CD4-positive, alpha-beta T cell treated with Interferon gamma for 1 hour (primary cell): Measurements from ENCODE around the gene JMJD1C.
A peak's percentile ranks its signal among the peaks of the same experiment; 100 is the strongest.
"Not testable (repeated sequence)": the region's sequence is repeated elsewhere in the genome, so short reads cannot be mapped to it uniquely, and the experiment has no call there.

Source experiments
- DNase-seq: peaks from one replicate; pipeline ENCODE4 v3.0.0-alpha.2; 2020

JMJD1C gene, protein sequence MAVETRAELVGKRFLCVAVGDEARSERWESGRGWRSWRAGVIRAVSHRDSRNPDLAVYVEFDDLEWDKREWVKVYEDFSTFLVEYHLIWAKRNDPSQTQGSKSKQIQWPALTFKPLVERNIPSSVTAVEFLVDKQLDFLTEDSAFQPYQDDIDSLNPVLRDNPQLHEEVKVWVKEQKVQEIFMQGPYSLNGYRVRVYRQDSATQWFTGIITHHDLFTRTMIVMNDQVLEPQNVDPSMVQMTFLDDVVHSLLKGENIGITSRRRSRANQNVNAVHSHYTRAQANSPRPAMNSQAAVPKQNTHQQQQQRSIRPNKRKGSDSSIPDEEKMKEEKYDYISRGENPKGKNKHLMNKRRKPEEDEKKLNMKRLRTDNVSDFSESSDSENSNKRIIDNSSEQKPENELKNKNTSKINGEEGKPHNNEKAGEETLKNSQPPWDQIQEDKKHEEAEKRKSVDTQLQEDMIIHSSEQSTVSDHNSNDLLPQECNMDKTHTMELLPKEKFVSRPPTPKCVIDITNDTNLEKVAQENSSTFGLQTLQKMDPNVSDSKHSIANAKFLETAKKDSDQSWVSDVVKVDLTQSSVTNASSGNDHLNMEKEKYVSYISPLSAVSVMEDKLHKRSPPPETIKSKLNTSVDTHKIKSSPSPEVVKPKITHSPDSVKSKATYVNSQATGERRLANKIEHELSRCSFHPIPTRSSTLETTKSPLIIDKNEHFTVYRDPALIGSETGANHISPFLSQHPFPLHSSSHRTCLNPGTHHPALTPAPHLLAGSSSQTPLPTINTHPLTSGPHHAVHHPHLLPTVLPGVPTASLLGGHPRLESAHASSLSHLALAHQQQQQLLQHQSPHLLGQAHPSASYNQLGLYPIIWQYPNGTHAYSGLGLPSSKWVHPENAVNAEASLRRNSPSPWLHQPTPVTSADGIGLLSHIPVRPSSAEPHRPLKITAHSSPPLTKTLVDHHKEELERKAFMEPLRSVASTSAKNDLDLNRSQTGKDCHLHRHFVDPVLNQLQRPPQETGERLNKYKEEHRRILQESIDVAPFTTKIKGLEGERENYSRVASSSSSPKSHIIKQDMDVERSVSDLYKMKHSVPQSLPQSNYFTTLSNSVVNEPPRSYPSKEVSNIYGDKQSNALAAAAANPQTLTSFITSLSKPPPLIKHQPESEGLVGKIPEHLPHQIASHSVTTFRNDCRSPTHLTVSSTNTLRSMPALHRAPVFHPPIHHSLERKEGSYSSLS (N-terminal part only)

DNA sequence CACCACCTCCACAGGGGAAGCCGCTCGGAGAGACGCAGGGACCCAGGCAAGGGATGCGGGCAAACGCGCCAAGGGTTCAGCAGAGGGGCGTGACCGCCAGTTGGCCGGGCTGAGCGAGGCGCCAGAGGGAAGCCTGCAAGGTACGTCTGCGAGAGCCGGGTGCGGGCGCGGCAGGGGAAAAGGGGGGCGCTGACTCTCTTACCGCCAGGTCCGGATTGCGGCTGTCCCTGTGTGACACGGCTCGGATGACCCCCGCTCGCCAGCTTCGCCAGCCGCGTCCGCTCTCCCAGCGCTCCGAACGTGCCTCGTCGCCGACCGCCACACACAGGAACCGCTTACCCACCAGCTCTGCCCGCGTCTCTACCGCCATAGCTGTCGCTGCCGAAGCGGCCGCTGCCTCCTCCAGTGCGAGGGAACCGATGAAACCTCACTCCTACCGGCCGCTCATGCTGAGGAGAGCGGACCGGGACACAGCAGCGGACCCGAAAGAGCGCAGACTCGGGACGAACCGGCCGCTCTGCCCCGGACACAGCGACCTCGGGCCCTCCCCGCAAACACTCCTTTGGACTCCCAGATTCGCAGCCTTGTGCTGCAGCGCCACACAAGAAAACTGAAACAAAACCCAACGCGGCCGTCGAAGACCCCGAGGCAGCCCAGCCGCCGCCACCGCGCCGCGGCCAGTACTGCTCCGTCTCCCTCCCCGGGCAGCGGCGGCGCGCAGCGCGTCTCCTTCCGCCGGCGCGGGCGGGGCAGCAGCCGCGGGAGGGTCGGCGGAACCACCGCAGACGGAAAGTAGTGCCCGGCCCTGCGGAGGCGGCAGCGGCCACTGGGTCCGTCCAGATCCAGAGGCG, at the start of gene JMJD1C:
JMJD1C (minus strand) TSS at position 685 of the 851 bp plus-strand sequence; CDS start at position 370, 315 bp downstream.
- peak; percentile 60 for DNase-seq

DNA sequence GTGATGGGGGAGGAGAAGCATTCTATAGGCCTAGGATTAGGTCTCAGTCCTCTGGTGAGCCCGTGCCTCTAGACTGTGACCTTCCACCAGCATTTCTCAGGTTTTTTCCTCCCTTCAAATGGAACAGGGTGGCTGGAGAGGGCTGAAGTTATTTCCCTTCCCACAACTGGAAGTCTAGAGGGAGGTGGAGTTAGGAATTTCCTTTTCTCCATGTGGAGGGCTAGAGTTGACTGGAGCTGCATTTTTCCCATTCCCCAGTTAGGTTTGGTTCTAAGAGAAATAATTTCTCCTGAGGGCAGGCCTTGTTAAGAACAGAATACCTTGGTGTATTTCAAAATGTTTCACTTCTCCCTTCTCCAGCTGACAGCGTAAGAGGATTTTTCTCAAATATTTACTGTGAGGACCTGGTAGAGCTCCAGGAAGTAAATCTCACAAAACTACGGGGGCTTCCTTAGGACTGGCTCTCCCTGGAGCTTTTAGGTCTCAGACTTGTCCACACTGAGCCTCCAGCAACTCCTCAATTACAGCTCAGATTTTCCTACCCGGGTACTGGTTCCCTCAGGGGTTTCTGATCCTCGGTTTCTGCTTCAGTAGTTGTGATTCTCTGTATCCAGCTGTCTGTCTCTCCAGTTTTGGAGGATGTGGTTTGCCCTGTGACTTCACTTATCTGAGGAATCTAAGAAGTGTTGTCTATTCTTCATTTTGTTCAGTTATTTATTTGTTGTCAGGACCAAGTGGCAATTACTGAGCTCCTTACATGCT, 49.4 kb upstream of the JMJD1C start:
- no peak for DNase-seq

DNA sequence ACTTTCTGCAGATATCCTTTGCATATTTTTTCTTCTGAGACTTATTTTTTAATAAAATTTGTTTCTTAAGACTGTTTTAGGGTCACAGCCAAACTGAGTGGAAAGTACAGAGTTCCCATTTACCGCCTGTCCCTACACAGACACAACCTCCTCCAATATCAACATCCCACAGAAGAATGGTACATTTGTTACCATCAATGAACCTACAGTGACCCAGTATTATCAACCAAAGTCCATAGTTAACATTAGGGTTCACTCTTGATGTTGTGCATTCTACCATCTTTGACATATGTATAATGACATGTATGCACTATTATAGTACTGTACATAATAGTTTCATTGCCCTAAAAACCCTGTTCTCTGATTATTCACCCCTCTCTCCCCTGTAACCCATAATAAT, 40.8 kb upstream of the JMJD1C start:
- DNase-seq, result no peak

DNA sequence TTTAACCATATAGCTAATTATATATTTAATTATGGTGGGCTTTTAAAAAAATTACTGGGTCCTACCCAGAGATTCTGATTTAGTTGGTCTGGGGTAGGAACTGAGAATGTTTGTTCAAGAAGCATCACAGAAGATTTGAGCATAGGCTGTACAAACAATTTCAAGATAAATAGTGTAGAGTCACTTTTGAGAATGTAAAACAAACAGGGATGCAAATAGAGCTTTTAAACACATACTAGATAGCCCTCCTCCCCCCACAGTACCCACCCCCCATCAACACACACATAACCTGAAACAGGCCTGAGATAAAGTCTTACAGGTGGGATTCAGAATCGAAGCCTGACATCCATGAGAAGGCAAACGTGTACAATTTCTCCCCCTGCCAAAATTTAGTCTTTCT, 39.8 kb upstream of the JMJD1C start:
- DNase-seq, result no peak

DNA sequence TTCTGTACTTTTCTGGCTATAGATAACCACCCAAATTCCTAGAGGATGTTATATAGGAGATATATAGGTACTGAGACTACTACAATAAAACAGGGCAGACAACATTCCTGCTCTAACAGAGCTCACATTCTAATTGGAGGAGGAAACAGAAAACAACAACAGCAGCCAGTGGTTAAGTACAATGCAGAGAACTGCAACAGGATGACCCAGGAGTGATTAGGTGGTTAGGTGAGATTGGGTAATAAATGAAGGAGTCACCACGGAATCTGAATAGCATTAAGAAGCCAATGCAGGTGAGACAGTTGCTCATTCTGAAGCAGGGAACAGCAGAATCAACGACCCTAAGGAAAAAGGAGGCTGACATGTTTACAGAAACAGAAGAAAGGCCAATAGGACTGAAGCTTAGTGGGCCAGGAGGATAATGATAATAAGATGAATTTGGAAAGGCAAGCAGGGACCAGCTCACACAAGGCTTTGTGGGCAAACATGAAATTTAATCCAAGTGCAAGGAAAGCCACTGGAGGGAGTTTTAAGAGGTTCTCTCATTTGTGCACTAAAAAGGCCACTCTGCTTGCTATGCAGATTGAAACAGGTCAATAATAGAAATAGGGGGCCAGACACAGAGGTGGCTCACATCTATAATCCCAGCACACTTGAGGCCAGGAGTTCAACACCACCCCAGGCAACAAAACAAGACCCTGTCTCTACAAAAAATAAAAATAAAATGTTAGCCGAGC, 38.5 kb upstream of the JMJD1C start:
- no peak for DNase-seq

DNA sequence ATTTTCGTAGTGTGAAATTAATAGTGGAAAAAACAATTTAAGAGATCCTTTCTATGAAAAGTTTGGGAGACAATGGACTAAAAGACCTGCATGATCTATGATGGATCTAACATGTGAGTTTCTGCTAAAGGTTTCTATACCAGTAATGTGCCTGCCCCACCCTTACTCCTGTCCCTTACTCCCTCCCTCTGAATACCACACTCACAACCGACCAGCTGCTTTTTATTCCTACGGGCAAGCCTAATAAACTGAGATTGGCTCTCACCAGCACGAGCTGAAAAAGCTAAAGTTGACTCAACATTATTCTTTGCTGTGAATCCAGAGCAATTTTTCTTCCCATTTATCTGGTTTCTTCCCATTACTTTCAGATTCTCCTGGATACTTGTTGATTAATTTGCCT, 37.6 kb upstream of the JMJD1C start:
- no peak for DNase-seq

DNA sequence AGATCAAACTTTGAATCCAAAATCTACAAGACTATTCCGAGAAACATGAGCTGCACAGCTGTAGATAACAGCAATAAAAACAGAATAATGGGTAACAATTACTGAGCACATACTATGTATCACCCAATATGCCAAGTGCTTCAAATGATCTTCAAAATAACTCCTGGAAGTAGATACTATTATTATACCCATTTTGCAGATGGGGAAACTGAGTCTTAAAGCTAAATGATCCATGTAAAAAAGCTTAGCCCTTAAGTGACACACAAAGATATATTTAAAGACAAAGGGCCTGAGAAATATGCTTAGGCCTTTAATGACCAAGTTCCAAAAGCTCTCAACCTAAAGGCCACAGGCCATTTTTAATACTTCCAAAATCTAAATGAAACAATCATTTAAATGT, 37.1 kb upstream of the JMJD1C start:
- DNase-seq, result no peak

DNA sequence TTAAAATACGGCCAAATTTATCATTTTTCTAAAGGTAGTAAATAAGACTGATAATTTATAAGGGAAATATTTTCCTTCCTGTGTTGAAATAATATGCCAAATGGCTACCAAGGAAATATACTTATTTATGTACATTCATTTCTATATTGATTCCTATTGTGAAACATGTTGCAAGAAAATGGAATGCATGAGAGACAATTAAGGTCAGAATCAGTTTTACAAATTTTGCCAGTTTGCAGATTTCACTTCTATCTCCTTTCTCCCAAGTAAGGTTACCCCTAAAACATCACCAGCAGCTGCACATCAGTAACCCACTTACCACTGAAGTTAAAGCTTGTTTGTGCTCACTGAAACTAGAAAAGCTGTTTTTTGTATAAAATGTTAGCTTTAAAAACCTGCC, 36.2 kb upstream of the JMJD1C start:
- DNase-seq, result no peak

DNA sequence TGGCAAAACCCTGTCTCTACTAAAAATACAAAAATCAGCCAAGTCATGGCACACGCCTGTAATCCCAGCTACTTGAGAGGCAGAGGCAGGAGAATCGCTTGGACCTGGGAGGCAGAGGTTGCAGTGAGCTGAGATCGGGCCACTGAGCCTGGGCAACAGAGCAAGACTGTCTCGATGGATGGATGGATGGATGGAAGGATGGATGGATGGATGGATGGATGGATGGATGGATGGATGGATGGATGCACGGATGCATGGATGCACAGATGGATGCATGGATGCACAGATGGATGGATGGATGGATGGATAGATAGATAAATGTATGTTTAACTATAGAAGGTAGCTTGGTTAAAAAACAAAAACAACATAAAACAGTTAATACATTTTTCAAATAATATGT, 34.8 kb upstream of the JMJD1C start:
- DNase-seq, result not testable (repeated sequence)

DNA sequence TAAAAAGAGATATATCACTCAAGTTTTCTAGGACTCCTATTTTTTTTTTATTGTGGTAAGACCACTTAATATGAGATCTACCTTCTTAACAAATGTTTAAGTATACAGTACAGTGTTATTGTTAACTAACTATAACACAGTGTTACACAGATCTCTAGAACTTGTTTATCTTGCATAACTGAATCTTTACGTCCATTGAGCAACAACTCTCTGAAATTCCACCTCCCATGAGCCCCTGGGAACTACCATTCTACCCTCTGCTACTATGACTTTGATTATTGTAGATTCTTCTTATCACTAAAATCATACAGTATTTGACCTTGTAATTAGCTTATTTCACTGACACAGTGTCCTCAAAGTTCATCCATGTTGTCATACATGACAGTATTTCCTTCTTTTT, 32.9 kb upstream of the JMJD1C start:
- no peak for DNase-seq

DNA sequence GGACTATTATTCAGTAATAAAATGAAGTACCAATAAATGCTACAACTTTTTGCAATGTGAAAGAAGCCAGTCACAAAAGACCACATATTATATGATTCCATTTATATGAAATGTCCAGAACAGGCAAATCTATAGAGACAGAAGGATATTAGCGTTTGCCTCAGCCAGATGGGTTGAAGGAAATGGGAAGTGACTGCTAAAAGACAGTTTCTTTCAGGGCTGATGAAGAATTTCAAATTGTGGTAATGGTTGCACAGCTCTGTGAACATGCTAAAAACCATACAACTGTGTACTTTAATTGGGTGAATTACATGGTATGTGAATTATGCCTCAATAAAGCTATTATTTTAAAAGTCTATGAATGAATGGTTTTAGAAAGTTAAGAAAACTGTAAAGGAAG, 31.5 kb upstream of the JMJD1C start:
- no peak for DNase-seq

DNA sequence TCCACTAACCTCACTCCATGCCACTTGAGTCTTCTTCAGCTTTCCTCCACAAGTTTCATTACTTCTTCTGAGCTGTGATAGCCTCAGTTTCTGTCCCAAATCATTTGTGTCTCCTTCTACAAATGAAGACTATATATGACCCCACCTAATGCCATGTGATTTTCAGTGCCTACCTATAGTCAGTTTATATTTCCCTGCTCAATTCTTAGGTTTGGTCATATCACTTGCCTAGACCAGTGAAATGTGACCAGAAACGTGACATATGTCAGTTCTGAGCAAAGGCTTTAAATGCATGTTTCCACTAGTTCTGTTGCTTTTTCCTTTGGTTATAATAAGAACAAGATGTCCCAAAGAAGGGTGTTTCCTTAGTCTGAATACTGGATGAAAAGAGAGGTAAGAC, 30.8 kb upstream of the JMJD1C start:
- DNase-seq, result no peak

DNA sequence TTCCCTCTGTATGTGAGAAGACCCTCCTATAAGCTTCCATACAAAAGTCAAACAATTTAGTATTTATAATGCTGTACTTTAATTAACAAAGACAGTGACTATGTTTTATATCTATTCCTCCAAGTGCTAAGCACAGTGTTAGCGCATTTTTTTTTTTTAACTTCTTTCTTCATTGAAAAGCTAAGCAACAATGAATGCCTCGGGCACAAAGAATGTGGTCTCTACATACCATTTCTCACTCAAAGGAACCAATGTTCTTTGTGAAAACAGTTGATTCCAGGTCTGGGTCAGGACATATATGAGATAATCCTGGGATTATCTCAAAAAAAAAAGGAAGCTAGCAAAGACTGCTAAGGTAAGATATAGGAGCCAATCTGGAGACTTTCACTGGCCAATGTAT, 29.2 kb upstream of the JMJD1C start:
- DNase-seq, result no peak

DNA sequence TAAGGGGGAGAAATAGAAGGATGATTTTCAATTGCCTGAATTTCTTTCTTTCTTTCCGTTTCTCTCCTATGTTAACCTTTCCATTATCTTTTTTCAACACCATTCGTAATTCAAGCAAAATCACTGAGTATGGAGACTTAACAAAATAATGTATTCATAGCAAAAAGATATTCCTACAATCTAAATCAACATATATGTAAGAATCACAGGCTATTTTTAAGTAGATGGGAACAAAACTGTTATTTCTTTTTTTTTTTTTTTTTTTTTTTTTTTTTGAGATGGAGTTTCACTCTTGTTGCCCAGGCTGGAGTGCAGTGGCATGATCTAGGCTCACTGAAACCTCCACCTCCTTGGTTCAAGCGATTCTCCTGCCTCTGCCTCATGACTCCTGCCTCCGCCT, 27.2 kb upstream of the JMJD1C start:
- no peak for DNase-seq

DNA sequence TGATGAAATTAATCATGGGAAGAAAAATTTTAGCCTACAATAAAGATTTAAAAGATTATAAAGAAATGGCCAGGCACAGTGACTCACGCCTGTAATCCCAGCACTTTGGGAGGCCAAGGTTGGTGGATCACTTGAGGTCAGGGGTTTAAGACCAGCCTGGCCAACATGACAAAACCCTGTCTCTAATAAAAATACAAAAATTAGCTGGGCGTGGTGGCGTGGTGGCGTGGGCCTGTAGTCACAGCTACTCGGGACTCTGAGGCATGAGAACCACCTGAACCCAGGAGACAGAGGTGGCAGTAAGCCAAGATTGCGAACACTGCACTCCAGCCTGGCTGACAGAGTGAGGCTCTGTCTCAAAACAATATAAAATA, 26.5 kb upstream of the JMJD1C start:
- not testable (repeated sequence) for DNase-seq

DNA sequence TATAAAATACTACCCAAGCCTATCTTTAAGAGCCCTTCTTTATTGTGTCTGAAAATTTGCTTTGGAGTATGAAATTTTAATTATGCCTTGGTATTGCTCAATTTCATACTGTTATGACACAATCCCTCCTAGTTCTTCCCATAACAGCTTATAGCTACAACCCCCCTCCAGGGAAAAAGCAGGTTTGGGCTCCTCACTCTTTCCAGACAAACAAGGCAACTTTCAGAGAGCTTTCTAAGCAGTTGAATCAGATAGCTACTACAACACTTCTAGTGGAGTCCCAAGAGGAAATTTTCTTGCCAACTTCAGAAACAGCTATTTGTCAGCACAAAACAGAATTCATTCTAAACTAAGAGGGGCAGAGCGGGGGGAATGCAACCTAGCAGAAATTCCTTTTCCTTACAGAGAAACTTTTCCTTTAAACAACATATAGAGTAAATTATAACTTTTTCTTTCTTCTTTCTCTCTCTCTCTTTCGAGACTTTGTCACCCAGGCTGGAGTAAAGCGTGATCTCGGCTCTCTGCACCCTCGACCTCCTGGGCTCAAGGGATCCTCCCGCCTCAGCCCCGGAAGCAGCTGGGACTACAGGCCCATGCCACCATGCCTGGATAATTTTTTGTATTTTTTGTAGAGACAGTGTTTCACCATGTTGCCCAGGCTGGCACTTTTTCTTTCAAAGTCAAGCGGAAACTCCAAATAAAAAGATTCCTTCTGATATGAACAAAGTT, 26.0 kb upstream of the JMJD1C start:
- no peak for DNase-seq

DNA sequence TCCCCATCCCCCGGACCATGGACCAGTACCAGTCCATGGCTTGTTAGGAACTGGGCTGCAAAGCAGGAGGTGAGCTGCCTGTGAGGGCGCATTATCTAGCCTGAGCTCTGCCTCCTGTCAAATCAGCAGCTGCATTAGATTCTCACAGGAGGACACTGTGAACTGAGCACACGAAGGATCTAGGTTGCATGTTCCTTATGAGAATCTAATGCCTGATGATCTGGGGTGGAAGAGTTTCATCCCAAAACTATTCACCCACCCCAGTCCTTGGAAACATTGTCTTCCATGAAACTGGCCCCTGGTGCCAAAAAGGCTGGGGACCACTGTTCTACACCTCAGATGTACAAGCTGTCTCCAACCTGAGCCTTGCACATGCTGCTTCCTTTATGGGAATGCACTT, 24.1 kb upstream of the JMJD1C start:
- DNase-seq, result no peak

DNA sequence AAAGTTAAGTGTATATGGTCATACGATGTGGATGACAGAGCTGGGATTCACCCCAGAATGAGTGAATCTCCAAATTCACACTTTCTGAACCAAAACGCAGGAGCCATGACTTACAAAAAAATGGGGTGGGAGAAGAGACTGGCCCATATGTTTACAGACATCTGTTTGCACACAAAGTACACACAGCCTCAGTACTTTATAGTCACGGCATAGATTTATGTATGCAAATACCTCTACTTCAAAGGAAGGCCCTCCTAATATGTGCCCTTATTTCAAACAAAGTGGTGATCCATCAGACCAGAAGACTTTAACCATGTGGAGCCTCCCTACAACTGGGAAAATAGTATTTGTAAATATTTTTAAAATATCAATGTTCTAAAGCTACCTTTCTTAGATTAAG, 22.2 kb upstream of the JMJD1C start:
- DNase-seq, result no peak

DNA sequence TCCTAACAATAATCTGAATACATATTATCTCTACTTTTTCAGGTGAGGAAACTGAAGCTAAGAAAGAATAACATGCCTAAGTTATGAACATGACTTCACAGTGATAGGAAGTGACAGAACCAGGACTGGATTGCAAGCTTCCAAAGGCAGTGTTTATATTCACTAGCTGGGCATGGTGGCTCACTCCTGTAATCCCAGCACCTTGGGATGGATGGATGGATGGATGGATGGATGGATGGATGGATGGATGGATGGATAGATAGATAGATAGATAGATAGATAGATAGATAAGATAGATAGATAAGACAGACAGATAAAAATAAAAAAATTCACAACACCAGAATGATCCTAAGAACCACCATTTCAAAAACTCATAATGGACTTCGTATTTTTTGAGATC, 18.2 kb upstream of the JMJD1C start:
- no peak for DNase-seq

DNA sequence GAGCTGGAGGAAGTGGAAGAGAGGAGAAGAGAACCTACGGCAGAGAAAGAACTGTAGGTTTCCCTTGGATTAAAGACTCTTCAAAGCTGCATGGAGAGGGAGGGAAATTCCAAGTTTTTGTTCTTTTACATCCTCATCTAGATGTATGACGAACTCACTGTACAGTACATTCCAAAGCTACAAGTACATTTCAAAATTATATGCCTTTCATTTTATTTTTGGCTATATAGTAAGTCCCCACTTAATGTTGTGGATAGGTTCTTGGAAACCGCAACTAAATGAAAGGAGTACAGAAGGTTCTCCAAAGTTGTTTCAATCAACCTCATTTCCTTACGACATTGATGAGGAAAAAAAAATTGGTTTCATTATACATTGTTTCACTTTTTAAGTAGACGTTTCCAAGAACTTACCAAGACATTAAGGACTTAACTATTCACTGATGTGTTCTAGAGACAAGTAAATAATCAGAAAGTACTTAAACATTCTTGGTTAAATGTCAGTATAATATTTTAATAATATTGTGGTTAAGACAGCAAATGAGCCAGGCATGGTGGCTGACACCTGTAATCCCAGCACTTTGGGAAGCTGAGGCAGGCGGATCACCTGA, 16.1 kb upstream of the JMJD1C start:
- no peak for DNase-seq
